AG09319 (cell line): ENCODE data around the gene CNKSR1.

Experiments
- DNase-seq: peaks from one replicate; pipeline ENCODE4 v3.0.0-alpha.2; 2010; ENCODE audit warnings: low read depth; ENCODE audit errors: extremely low read depth
- CTCF ChIP-seq: IDR thresholded peaks from 2 replicates; pipeline ENCODE4 v1.5.1; 2011; ENCODE audit warnings: low read depth, mild to moderate bottlenecking, inconsistent platforms, low read length, moderate library complexity

CNKSR1 gene

DNA sequence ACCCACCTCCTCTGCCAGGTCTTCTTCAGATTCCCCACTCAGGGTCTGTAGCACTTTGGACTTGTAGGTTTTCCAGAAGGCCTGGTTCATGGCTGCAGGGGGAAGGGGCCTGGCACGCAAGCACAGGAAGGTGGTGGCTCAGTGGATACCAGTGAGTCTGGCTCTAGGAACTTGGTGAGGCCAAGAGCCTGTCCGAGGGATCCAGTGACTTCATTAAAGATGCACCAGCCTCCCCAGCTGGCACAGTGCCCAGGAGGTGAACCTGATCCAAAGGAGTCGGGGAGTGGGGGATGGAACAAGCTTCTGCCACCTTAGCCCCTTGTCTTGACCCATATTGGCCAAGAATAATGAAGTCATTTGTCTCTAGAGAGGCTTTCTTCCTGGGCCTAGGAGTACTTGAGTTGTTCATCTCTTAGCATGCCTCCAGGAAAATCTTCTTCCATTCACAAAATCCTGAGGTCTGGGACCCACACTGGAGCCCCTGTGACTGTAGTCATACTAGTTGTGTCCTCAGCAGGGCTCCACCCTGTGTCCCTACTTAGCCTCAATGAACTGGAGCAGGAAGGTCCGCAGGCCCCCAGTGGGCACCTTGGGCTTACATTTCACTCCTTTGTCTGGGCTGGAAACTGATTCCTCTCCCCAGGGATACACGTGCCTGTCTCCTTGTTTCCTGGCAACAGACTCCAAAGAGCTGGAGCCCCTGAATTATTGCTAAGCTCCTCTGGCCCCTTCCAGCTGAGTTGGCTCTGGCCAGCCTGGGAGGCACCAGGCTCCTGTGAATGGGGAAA lies 8.7 kb upstream of the CNKSR1 start, which contains the start of gene C1orf232:
C1orf232 (minus strand) TSS at position 554 of the 788 bp plus-strand sequence; CDS start at position 90, 464 bp downstream.
- TF ChIP-seq CTCF = no peak
- no peak for DNase-seq

GRCh38 chr1:26169198-26169554 lies 8.1 kb upstream of the CNKSR1 start:
- DNase-seq = no peak
- no peak for TF ChIP-seq CTCF

GRCh38 chr1:26169669-26170471 lies 7.4 kb upstream of the CNKSR1 start, which contains the start of gene ZNF593:
ZNF593 (plus strand) TSS chr1:26169908; CDS start chr1:26169984, 76 bp downstream.
- peak; percentile 91 for TF ChIP-seq CTCF
- peak; percentile 78 for DNase-seq

GRCh38 chr1:26170472-26170821 lies 6.8 kb upstream of the CNKSR1 start:
- no peak for TF ChIP-seq CTCF
- DNase-seq = no peak

DNA sequence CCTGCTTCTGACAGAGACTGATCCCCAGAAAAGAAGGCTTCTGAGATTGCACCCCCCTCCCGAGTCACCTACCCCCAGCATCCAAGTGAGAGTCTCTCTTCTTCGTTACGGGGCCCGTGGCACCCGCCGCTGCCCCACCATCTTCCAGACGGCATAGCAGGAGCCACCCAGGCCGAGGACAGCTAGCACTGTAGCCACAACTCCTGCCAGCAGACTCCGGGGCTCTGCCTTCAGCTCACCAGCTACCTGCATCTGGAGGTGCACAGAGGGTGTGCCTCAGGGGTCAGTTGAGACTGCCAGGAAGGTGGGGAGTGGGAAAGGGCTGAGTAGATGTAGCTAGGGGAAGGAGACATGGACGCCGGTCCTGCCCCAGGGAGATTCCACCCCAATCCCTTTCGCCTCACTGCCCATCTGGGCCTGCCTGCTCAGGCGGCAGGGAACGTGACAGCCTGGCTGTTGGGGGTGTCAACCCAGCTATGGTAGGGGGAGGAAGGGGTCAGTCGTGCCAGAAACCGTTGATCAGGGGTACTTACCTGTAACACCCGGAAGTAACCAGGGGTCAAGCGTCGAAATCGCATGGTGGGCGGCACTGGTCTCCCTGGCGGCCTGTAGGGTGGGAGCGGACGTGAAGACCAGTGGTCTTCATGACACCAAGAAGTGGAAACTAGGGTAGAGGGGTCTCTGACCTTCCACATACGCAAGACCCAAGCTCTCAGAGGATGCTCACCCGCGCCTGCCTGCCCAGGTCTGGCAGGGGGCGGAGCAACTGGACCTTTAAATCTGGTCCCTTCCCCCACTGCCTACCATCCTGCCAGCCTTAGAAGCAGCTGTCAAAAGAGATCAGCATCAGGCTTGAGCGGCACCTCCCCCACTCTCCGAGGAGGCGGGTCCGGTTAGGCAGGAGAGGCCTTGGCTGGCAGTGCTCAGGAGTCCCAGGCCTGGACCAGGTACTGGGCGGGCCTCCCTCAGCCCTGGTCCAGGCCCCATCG lies 5.9 kb upstream of the CNKSR1 start, which contains the start of gene ZNF593OS:
ZNF593OS (minus strand) TSS at position 749 of the 989 bp plus-strand sequence; CDS start at position 578, 171 bp downstream.
- no peak for DNase-seq
- no peak for TF ChIP-seq CTCF

GRCh38 chr1:26175346-26175745 lies 1.9 kb upstream of the CNKSR1 start:
- DNase-seq = no peak
- no peak for TF ChIP-seq CTCF
